NCI-H774 (cell line): Measurements from ENCODE around the gene UBALD2.
A peak's percentile ranks its signal among the peaks of the same experiment; 100 is the strongest.
"Not testable (repeated sequence)": the region's sequence is repeated elsewhere in the genome, so short reads cannot be mapped to it uniquely, and the experiment has no call there.

Experiments
- DNase-seq: peaks from one replicate; lab custom pipeline; 2025; lab: John Stamatoyannopoulos, UW

Gene UBALD2

DNA sequence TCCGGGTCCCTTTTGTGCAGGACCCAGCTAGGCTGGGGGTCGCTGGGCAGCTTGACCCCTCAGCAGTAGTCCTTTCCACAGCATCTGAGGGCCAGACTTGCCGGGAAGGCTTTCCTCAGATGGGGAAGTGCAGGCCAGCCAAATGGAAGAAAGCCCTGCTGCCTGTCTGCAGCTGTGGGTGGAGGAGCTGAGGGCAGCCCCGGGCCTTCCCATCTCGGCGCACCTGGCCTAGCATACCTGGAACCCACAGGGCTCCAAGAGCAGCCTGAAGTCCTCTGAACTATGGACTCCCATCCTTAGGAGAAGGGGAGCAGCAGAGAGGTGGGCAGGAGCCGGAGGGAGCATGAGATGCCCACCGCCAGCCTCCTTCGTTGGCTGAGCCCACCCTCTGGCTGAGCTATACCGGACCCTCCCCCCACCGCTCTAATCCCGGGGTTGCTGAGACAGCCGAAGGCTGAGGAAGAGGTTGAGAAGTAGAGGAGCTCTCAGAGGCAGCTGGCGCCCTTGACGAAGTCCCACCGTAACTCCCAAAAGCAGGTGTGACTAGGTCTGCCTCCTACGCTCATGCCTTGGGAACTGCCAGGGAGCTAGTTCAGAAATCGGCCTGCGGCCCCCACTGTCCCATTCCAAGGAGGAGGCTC is 13.2 kb downstream of the UBALD2 start:
- DNase-seq, result no peak

DNA sequence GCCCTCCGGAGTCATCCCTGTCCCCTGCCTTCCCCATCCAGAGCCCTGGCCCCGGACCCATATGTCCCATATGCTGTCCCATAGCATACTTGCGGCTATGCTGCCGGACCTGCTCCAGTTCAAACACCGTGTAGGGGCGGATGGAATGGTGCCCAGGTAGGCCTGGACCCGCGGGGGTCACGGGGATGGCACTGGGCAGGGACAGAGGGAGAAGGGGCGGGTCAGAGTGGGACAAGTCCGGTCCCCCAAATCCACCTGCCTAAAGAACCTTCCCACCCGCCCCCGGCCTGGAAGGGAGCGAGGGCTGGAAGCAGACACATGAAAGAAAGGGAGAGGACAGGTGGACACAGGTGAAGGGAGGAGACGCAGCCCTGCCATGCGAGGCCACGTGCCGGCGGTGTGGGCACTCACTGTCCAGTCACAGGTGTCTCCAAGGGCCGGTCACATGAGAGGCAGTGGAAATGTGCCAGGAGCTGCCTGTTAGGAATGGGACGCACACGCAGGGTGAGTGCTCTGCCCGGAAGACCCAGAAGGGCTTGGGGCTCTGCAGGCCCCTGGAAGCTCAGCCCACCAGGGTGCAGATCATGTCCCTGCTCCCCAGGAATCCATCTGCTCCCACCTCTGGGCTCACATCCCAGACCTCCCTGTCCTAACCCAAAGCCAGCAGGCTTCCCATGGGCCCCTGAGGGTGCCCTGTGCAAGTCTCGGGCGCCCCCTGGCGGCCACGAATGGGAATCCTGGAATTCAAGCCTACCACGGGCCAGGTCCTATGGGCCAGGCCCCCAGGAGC is 14.0 kb downstream of the UBALD2 start:
- DNase-seq, result peak; percentile 87

DNA sequence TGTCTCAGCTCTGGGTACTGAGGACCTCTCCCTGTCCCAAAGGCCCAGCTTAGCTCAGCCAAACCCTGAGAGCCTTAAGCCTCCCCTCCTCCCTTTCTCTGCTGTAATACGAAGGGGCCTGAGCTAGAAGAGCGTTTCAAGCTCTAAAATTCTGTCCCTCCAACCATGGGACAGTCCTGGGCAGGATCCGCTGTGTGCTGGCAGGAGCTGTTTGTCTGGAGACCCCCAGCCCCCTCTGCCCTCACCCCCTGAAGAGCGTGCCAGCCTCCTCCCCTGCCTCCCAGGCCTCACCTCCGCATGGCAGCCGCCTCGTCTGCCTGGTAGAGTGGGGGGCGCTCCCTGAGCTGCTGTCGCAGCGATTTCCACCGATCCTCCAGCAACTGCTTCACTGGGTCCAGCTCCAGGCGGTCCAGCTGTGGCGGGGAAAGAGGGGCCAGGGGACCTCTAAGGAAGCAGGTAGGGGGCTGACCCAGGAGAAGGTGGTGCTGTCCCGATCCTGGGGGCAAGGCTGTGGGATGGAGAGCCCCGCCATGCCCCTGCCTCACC is 14.7 kb downstream of the UBALD2 start:
- no peak for DNase-seq

DNA sequence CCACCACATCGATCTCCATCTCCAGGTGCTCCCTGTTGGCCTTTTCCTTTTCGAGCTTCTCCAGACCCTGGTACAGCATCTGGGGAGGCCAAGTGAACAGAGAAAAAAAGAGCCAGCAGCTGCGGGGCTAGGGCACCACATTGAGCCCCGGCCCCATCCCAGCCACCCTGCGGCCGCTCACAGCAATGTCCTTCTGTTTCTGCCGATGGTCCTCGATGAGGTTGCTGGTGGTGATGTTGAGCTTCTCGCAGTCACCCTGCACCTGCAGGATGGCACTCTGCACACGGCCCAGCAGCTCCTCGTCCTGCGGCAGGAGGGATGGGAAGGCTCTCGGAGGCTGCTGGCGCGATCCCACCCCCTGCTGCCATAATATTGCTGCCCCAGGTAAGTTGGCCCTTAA is 15.5 kb downstream of the UBALD2 start:
- no peak for DNase-seq

DNA sequence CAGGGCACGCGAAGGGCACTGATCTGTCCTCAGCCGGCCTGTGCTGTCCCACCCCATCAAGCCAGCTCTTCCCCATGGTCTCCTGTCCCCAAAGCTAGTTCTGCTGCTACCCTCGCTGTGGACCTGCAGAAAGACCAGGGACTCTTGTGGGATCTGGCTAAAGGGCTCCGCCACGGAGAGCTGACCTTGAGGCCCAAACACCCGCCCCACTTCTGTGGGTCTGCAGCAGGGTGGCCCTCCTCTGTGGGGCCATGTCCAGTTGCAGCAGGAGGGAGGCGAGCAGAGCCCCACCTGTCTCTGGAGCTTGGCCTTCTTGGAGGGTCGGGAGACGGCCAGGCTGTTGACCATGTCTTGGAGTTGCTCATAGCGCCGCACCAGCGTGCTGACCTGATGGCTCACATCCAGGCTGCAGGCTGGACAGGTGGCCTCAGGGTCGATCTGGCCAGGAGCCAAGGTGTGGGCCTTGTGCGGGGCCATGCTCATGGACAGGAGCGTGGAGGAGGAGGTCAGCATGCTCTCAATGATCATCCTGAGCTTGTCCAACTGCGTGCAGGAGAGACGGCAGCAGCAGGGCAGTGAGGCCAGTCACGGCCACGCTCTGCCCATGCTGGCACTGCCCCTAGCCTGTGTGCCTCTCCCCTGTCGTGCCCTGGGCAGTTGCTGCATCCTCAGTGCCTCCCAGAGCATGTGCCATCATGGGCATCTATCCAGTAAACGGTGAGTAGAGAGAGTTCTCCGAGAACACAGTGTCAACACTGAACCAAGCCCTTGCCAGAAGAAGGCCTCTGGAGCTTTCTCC is 16.6 kb downstream of the UBALD2 start:
- no peak for DNase-seq

DNA sequence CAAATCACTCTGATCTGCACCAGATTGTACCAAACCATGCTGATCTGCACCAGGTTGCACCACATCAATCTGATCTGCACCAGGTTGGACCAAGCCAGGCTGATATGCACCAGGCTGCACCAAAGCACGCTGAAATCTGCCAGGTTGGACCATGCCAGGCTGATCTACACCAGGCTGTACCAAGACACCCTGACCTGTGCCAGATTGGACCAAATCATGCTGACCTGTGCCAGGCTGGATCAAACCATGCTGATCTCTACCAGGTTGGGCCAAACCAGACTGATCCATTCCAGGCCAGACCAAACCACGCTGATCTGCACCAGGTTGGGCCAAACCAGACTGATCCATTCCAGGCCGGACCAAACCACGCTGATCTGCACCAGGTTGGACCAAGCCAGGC is 27.4 kb downstream of the UBALD2 start:
- DNase-seq, result no peak

DNA sequence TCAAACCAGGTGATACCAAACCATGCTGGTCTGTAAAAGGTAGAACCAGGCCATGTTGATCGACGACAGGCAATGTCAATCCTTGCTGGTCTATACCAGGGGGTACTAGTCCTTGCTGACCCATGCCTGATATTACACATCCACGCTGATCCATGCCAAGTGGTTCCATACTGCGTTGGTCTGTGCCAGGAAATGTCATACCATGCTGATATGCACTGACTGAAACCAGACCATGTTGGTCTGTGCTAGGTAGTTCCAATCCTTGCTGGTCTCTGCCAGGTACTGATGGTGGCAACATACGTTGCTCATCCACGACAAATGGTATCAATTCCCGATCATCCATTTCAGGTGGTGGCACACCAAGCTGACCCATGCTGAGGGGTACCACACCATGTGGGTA is 28.0 kb downstream of the UBALD2 start:
- no peak for DNase-seq

DNA sequence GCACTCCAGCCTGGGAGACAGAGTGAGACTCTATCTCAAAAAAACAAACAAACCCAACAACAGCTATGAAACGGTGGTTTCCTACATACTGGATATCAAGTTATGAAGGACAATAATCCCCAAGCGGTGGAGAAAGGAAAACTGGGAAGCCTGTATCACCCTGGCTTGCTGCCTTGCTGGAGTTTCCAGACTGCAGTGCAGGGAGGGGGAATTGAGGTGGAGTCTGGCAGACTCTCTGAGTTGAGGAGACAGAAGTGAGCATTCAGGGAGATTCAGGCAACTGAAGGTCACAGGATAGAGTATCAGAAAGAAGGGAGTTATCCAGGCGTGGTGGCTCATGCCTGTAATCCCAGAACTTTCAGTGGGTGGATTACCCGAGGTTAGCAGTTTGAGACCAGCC is 31.0 kb downstream of the UBALD2 start:
- no peak for DNase-seq

DNA sequence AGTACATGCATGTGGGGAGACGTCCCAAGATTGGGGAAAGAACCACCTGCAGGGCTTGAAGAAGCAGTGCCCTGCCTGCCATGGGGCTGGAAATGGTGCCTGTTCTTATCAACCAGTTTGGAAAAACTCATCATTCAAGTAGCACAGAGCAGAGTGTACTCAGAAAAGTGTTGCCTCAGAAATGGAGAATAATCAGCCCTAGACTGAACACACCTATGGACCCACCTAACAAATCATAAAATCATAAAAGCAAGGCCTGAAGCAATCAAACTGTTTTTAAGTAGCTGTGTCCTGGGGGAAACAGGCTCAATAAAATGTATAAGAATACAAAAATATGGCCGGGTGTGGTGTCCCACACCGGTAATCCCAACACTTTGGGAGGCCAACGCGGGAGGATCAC is 31.7 kb downstream of the UBALD2 start:
- no peak for DNase-seq

DNA sequence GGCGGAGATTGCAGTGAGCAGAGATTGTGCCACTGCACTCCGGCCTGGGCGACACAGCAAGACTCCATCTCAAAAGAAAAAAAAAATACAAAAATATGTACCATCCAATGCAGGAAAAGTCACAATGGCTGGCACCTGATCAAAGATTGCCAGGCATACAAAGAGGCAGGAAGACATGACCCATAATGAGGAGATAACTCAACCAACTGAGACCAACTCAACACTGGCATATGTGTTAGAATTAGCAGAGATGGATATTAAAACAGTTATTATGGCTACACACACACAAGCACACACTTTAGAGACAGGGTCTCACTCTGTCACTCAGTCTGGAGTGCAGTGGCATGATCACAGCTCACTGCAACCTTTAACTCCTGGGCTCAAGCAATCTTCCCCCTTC is 32.3 kb downstream of the UBALD2 start:
- DNase-seq, result no peak

DNA sequence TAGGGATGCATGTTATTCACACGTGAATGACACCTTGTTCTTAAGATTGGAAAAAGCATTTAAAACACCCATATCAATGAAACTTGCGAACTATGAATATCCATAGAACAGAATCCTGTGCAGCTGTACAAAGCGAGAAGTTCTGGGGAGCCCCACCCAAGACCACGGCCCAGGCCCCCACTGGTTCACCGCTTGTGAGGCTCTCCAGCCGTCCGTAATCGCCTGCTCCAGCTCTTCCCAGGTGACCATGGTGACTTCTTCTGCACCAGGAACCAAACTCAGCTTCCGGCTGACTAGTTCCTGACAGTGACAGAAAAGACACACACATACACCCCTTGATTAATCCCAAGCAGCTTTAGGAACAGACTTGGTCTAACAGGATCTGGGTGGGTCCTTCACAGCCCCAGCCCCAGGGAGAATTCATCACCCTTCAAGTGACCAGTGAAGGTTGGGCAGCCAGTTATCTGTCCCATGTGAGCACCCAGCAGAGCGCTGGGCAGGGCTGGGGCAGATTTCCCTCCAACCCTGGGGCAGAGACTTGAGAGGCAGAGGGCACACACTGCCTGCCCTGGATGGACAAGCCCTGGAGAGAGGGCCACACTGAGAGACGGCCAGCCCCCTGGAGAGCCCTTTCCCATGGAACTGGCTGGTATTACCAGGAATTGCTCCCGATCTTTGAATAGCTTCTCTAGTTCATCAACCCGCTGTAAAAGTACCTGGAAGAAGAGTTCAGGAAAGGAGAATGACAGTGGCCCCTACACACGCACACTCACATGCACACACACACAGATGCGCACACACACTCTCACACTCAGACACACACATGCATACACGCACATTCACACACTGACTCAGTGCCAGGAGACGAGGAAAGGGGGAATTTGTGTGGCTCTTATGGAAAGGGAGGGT is 39.3 kb downstream of the UBALD2 start:
- no peak for DNase-seq

DNA sequence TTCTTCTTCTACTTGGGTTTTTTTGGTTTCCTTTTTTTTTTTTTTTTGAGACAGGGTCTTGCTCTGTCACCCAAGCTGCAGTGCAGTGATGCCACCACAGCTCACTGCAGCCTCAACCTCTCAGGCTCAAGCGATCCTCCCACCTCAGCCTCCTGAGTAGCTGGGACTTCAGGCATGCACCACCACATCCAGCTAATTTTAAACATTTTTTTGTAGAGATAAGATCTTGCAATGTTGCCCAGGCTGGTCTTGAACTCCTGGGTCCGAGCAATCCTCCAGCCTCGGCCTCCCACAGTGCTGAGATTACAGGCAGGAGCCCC is 39.9 kb downstream of the UBALD2 start:
- DNase-seq, result not testable (repeated sequence)

DNA sequence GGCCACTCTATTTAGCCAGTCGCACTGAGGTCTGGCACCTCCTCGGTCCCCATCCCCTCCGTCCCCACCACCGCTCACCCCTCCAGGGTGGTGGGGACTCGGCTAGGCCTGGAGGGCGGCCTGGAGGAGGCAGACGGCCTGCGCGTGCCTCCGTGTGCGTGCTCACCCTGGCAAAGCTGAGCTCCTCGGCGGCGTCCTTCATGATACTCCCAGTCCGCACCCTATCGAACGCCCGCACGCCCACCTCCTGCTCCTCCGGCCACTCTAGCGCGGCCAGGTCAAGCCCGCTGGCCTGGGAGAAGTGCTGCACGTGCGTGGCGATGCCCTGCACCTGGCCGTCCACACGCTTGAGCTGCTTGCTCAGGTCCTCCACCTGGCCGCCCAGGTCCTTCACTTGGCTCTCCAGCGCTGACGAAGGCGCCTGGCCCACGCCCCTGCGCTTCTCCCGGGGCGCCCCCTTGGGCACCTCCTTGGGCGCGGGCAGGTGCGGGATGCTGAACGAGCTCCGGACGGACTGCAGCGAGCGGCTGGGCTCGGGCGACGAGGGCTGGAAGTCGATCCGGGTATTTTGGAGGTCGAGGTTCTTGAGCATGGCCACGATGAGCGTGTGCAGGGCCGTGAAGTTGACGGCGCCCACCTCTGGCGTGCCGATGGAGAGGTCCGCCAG is 42.3 kb downstream of the UBALD2 start:
- no peak for DNase-seq

DNA sequence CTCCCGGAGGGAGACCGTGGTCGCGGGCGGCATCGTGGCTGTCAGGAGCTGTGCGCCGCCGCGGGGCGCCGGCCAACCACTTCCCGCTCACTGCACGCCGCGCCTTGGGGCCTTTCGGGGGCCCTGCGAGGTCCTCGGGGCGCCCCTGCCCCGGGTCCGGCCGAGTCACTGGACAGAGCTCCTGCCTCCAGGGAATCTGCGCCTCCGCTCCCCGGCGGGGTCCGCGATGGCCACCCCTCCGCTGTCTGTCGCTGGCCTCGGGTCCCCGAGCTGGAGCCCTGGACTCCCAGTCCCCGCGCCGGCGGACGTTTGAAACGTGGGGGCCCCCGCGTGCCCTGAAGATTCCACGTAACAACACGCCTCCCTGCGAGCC is 42.8 kb downstream of the UBALD2 start, which contains the start of gene QRICH2:
Gene QRICH2, minus strand, starts transcription at position 311 of the 373 bp plus-strand sequence. Its CDS starts 278 bp downstream, at position 33.
- no peak for DNase-seq

DNA sequence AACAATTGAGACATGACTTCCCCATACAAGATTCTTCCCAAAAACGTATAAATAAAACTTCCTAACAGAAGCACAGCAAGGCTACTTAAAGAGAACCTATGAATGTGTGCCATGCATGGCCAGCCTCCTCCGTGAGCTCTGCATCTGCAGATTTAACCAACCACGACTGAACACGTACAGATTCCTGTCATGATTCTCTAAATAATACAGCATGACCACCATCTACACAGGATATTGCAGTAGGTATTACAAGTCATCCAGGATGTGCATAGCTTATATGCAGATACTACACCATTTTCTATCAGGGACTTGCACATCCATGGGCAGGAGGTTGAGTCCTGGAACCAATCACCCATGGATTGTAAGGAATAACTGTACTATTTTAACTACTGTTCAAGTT is 44.3 kb downstream of the UBALD2 start:
- no peak for DNase-seq

DNA sequence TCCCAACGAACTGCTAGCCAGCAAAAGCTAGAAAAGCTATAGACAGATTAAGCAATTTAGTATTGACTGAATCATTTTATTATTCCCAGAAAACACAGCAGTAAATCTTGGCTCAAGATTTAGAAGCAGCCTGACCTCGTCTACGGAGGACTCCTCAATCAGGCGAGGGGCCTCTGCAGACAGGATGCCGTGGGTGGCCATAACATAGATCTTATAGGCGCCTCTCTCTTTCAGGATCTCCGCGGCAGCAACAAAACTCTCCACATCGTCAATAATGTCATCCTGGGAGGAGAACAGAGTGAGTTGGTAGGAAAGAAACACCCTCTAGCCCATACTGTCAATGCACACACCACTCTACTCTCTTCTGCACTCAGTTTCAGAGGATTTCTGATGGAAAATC is 47.6 kb downstream of the UBALD2 start:
- no peak for DNase-seq

DNA sequence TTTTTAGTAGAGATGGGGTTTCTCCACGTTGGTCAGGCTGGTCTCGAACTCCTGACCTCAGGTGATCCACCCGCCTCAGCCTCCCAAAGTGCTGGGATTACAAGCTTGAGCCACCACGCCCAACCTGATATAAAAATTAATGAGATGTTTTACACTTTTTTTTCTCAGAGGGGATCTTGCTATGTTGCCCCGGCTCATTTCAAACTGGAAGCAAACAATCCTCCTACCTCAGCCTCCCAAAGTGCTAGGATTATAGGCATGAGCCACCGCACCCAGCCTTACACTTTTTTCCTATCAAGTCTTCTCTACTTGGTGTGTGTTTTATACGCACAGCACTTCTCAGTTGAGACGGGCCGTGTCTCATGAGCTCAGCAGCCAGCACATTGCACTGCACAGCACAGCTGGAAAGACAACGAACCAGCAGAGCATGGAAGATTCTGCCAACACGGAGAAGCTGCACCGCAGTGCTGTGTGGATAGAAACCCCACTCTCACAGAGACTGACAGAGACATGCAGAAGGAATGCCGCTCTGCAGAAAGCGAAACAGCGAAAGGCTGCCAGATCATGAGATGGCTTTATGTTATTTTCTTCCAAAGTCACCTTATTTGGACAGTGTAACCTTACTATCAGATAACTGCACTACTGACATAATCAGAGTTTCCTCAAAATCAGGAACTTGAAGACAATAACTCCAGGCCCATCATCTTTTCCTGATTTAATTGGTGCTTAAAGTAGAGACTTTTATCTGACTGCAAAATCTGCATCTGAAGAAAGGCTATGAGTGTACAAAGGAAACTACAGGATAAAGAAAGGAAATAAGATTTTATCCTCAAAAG is 49.5 kb downstream of the UBALD2 start:
- DNase-seq, result no peak

DNA sequence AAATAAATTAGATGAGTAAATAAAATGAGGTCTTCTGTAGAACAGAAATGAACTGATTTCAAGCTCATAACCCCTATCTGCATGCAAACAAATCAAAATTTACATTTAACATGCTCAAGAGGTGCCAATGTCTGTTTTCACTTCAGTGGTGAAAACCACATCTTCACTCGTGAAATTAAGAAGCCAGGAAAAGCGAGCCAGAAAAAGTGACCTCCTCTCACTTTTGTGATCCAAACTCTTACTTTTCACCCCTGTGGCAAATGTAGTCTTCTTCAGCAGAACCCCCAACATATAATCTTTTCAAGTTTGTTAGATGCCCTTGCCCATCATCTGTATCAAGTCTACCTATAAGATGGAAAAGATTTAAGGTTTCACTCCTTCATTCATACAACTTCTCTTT is 52.4 kb downstream of the UBALD2 start:
- DNase-seq, result no peak

DNA sequence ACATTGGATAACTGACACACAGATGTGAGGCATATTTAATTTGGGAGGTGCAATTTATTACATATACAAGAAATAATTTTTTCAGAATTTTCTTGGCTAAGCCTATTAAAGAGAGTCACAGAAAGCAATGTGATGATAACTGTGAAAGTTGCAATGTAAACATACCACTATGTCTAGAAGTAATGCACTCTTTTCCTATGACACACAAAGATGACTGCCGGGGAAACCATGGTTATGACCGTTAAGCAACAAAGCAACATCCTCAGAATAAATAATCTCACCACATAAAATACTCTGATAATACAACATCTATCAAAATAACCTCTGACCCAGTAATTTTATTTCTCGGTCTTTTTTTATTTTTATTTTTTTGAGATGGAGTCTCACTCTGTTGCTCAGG is 53.4 kb downstream of the UBALD2 start:
- no peak for DNase-seq
